DND-41 (cell line): ENCODE data around the gene BSND.

Source experiments
- ATAC-seq: fragments of 200-7000 bp; cut with Tn5 transposase; 3 replicates; pipeline ENCODE4 v1.9.1; 2021; ENCODE audit warnings: low read depth; ENCODE audit not compliant: insufficient read depth
- DNase-seq: peaks from one replicate; pipeline ENCODE4 v3.0.0-alpha.2; 2020
- H2AFZ ChIP-seq: 2 replicates; pipeline ENCODE4 v1.6.0; 2012; ENCODE audit warnings: low read depth, low read length
- H3K27ac ChIP-seq: 2 replicates; pipeline ENCODE4 v1.5.1; 2012; ENCODE audit warnings: low read length, inconsistent platforms
- H3K27me3 ChIP-seq: fragments of 200-600 bp; sonication (generic); 2 replicates; pipeline ENCODE4 v1.6.0; 2012; ENCODE audit warnings: low read length, mild to moderate bottlenecking, inconsistent platforms; ENCODE audit not compliant: insufficient read depth, poor library complexity
- H3K36me3 ChIP-seq: 2 replicates; pipeline ENCODE4 v1.5.1; 2012; ENCODE audit warnings: low read length, inconsistent platforms; ENCODE audit not compliant: insufficient read depth
- H3K4me1 ChIP-seq: 2 replicates; pipeline ENCODE4 v1.5.1; 2012; ENCODE audit warnings: mild to moderate bottlenecking, low read length; ENCODE audit not compliant: insufficient read depth
- H3K4me2 ChIP-seq: 2 replicates; pipeline ENCODE4 v1.6.0; 2012; ENCODE audit warnings: mild to moderate bottlenecking, moderate library complexity, low read length, inconsistent platforms; ENCODE audit not compliant: insufficient read depth
- H3K4me3 ChIP-seq, 2 experiments: fragments of 200-600 bp in 1 of 2; shearing (Covaris generic) in 1 of 2; 2 replicates each; pipeline ENCODE4 v1.5.1; 2012 to 2016; ENCODE audit warnings: inconsistent platforms in 2 of 2, low read length in 2 of 2, mild to moderate bottlenecking in 2 of 2, low read depth in 1 of 2, moderate library complexity in 1 of 2
- H3K79me2 ChIP-seq: 2 replicates; pipeline ENCODE4 v1.6.0; 2012; ENCODE audit warnings: low read length, inconsistent platforms; ENCODE audit not compliant: insufficient read depth
- H3K9ac ChIP-seq: 2 replicates; pipeline ENCODE4 v1.6.0; 2012; ENCODE audit warnings: low read depth, mild to moderate bottlenecking, inconsistent platforms, low read length, moderate library complexity
- H3K9me3 ChIP-seq: 2 replicates; pipeline ENCODE4 v1.5.1; 2012; ENCODE audit warnings: low read length, moderate library complexity, mild to moderate bottlenecking, inconsistent platforms; ENCODE audit not compliant: insufficient read depth, severe bottlenecking
- H4K20me1 ChIP-seq: 2 replicates; pipeline ENCODE4 v1.6.0; 2012; ENCODE audit warnings: low read length; ENCODE audit not compliant: insufficient read depth
- EZH2 ChIP-seq: IDR thresholded peaks from 3 replicates; pipeline ENCODE4 v1.6.1; 2012; ENCODE audit warnings: borderline replicate concordance, low read depth, mild to moderate bottlenecking, moderate library complexity, low read length, inconsistent platforms; ENCODE audit not compliant: severe bottlenecking
- TF ChIP-seq, protein P1 (sequence below): IDR thresholded peaks from 2 replicates; pipeline ENCODE4 v1.5.1; 2012; ENCODE audit warnings: borderline replicate concordance, low read length, moderate library complexity, mild to moderate bottlenecking; ENCODE audit not compliant: poor library complexity, severe bottlenecking; ENCODE audit errors: extremely low read depth

The BSND gene

DNA sequence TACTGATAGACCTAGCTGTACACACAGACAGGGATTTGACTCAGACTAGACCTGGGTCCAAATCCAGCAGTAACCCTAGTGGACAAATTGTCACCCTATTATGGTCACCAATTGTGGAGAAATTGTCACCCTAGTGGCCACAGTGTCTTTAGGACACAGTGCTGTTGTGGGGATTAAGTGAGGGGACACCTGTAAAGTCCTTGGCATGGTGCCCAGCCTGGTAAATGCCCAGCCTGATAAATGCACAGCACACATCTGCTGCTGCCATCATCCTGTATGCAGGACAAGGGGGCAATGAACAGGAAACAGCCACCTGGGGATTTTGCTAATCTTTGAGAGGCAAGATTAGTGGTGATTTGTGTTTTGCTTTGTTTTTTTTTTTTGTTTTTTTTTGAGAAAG is 16.0 kb upstream of the BSND start:
- DNase-seq (no peak), ATAC-seq (no peak)
- no peak overlapping the region for H3K27ac ChIP-seq
- no peak overlapping the region for H3K9ac ChIP-seq
- no peaks in the 10 kb centered on the region for H3K79me2 ChIP-seq
- H3K27me3 ChIP-seq: peaks cover 14% of the 10 kb centered on the region
- no peaks in the 10 kb centered on the region for H4K20me1 ChIP-seq
- no peak overlapping the region for H3K4me2 ChIP-seq
- TF ChIP-seq EZH2: no peak
- TF ChIP-seq, protein P1, sequence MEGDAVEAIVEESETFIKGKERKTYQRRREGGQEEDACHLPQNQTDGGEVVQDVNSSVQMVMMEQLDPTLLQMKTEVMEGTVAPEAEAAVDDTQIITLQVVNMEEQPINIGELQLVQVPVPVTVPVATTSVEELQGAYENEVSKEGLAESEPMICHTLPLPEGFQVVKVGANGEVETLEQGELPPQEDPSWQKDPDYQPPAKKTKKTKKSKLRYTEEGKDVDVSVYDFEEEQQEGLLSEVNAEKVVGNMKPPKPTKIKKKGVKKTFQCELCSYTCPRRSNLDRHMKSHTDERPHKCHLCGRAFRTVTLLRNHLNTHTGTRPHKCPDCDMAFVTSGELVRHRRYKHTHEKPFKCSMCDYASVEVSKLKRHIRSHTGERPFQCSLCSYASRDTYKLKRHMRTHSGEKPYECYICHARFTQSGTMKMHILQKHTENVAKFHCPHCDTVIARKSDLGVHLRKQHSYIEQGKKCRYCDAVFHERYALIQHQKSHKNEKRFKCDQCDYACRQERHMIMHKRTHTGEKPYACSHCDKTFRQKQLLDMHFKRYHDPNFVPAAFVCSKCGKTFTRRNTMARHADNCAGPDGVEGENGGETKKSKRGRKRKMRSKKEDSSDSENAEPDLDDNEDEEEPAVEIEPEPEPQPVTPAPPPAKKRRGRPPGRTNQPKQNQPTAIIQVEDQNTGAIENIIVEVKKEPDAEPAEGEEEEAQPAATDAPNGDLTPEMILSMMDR: no peak
- H2AFZ ChIP-seq: no peak overlapping the region
- no peak overlapping the region for H3K4me3 ChIP-seq
- no peaks in the 10 kb centered on the region for H3K36me3 ChIP-seq
- H3K4me1 ChIP-seq: no peaks in the 10 kb centered on the region
- H3K9me3 ChIP-seq: no peaks in the 10 kb centered on the region

DNA sequence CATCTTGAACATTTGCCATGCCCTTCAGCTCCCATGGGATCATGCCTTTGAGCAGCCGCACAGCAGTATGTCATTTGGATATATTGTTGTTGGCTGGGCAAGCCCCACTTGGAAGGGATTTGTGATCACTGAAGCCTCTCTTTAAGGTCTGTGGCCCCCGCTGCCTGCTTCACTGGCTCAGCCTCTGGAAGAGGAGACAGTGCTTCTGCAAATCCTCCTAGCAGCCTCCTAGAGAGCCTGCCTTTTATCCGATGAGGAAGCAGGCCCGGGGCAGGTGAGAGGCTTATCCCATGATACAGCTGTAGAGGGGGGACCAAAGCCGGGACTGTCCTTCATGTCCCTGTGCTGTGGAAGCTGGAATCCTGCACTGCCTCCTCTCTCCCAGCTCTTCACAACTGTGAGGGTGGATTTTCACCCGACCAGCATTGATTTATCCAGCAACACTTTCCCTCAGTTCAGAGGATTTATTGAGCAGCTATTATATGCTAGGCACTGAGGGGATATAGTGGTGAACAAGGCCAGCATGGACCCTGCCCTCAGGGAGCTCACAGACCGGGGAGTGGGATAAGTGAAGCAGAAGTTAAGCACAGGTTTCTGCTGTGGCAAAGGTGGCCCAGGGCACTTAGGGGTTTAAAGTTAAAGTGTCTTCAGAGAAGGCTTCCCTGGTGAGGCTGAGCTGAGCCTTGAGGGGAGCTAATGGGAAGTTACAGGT is 14.4 kb upstream of the BSND start:
- Histone ChIP-seq H3K4me2 (no peak overlapping the region), H3K4me1 (no peaks in the 10 kb centered on the region), H3K9me3 (no peaks in the 10 kb centered on the region), H3K27ac (no peak overlapping the region), H3K27me3 (peaks cover 8% of the 10 kb centered on the region), H3K36me3 (no peaks in the 10 kb centered on the region), H3K9ac (no peak overlapping the region), H3K79me2 (no peaks in the 10 kb centered on the region), H2AFZ (no peak overlapping the region), H4K20me1 (no peaks in the 10 kb centered on the region), H3K4me3 (no peak overlapping the region)
- ATAC-seq (no peak), DNase-seq (no peak)
- TF ChIP-seq, protein P1: no peak
- TF ChIP-seq EZH2: no peak

DNA sequence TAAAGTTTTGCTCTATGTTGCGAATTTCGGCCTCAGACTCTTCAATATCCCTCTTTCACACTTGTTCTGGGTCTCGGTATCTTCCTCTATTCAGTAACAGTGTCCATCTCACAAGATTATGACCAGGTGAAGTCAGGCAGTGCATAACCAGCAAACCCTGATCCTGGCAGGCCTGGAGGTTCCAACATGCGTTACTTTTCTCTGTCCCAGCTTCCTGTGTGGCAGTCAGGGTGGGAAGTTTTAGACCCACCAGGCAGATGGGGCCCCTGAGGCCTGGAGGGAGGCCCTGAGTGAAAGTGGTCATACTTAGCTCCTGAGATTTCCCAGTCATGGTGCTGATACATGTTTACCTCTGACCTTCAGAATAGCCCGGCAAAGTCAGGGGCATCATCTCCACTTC is 13.2 kb upstream of the BSND start:
- no peak for DNase-seq
- Histone ChIP-seq H3K36me3 (no peaks in the 10 kb centered on the region), H3K27me3 (peaks cover 9% of the 10 kb centered on the region), H3K9ac (no peak overlapping the region), H4K20me1 (no peaks in the 10 kb centered on the region), H3K79me2 (no peaks in the 10 kb centered on the region), H3K27ac (no peak overlapping the region), H3K4me3 (no peak overlapping the region), H3K4me2 (no peak overlapping the region), H3K4me1 (no peaks in the 10 kb centered on the region), H2AFZ (no peak overlapping the region), H3K9me3 (no peaks in the 10 kb centered on the region)
- ATAC-seq: no peak
- TF ChIP-seq, protein P1: no peak

DNA sequence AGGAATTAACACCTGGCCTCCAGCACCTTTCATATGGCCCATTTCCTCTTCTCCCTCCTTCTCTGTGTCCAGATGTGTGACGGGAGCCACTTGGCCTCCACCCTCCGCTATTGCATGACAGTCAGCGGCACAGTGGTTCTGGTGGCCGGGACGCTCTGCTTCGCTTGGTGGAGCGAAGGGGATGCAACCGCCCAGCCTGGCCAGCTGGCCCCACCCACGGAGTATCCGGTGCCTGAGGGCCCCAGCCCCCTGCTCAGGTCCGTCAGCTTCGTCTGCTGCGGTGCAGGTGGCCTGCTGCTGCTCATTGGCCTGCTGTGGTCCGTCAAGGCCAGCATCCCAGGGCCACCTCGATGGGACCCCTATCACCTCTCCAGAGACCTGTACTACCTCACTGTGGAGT is 12.7 kb upstream of the BSND start:
- Histone ChIP-seq H3K9me3 (no peaks in the 10 kb centered on the region), H3K27me3 (peaks cover 13% of the 10 kb centered on the region), H3K9ac (no peak overlapping the region), H4K20me1 (no peaks in the 10 kb centered on the region), H3K27ac (no peak overlapping the region), H3K4me3 (no peak overlapping the region), H3K36me3 (no peaks in the 10 kb centered on the region), H2AFZ (no peak overlapping the region), H3K79me2 (no peaks in the 10 kb centered on the region), H3K4me2 (no peak overlapping the region), H3K4me1 (no peaks in the 10 kb centered on the region)
- ATAC-seq (no peak), DNase-seq (no peak)
- no peak for TF ChIP-seq EZH2
- TF ChIP-seq, protein P1: no peak
